Erythroblast (primary cell): ENCODE results near the gene FURIN.

Experiments
- DNase-seq, 2 experiments: peaks; one replicate each; lab custom pipeline; 2025; lab: John Stamatoyannopoulos, UW
- GATA1 ChIP-seq: IDR thresholded peaks from 2 replicates; pipeline ENCODE4 v1.6.1; 2011; ENCODE audit warnings: low read depth, mild to moderate bottlenecking, control low read depth, low read length, moderate library complexity
- POLR2A ChIP-seq: IDR thresholded peaks from 2 replicates; pipeline ENCODE4 v1.6.1; 2011; ENCODE audit warnings: mild to moderate bottlenecking, low read length

The FURIN gene

GRCh38 chr15:90859234-90860131, 8.9 kb upstream of the FURIN start:
- no peak for DNase-seq
- TF ChIP-seq GATA1: no peak
- TF ChIP-seq POLR2A: no peak

- DNase-seq: no peak
- TF ChIP-seq GATA1: no peak
- no peak for TF ChIP-seq POLR2A
Measured at GRCh38 chr15:90860450-90860849, 7.9 kb upstream of the FURIN start.

- no peak for TF ChIP-seq GATA1
- TF ChIP-seq POLR2A: no peak
- DNase-seq: no peak
Measured at GRCh38 chr15:90860942-90861675, 7.3 kb upstream of the FURIN start.

GRCh38 chr15:90862487-90862886, 5.9 kb upstream of the FURIN start:
- no peak for DNase-seq
- TF ChIP-seq POLR2A: no peak
- TF ChIP-seq GATA1: no peak

DNA sequence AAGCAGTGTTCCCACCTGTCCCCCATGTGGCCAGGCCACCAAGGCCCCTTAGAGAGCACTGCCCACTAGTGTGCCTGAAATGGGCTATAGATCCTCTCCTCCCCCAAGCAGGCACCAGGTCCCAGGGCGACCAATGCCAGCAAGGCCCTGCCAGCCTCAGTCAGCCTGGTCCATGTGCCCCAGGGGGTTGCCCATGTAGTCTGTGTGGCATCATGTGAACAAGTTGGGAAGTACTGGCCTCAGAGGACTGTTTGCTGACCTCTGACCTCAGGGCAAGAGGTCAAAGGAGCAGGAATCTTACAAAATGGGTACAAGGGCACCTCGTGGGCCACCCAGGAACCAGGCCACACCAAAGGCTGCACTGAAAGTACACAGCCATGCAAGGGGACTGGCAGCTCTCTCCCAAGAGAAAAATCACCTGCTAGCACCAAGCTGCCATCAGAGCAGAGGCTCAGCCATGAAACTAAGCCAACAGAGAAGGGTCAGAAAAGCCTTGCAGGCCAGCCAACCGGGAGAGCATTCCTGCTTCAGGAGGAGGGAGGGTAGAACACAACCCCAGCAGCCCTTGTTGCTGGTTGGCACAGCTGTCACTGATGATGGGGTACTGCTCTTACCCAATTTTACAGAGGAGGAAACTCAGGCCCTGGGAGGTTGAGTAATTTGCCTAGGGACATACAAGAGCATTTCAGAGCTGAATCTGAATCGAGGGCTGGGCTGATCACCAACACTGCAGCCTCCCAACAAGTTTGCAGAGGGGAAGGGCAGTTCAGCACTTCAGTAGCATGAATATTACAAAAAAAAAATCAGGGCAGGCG, 5.2 kb upstream of the FURIN start:
- DNase-seq: no peak
- TF ChIP-seq POLR2A (no peak), GATA1 (no peak)

DNA sequence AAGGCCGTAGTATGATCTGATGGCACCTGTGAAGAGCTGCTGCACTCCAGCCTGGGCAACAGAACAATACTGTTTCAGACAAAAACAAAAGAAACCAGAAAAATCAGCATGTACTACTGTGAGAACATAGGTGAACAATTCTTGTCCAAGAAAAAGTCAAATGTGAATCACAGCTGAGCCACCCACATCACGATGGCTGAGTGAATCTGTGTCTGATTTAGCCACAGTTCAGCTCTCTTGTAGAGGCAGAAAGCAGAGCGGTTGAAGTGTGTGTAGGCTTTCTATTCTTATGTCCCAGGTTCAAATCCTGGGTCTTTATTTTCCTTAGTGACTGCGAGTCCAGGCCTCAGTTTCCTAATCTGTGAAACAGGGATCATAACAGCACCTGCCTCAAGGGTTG, 4.4 kb upstream of the FURIN start:
- TF ChIP-seq POLR2A (no peak), GATA1 (no peak)
- no peak for DNase-seq

GRCh38 chr15:90864507-90864906, 3.9 kb upstream of the FURIN start:
- TF ChIP-seq POLR2A (no peak), GATA1 (no peak)
- no peak for DNase-seq

DNA sequence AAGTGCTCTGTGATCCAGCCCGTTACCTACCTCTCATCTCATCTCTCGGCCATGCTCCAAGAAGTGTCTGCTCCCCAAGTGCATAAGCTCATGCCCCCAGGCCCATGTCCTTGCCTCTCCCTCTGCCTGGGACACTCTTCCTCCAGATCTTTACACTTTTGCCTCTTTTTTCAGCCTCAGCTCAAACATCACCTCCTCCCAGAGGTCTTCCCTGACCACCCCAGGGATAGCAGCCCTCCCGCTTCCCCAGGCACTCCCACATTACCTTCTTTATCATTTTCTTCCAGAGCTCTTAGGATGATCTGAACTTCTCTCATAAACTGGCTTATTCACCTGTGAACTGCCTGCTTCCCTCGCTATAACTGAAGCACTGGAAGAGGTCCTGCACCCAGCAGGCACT, 2.7 kb upstream of the FURIN start:
- TF ChIP-seq POLR2A (no peak), GATA1 (no peak)
- DNase-seq: no peak

- no peak for DNase-seq
- TF ChIP-seq POLR2A (no peak), GATA1 (no peak)
Measured at GRCh38 chr15:90866161-90866715, 2.1 kb upstream of the FURIN start.

- TF ChIP-seq GATA1 (no peak), POLR2A (no peak)
- no peak for DNase-seq
Measured at GRCh38 chr15:90866800-90867199, 1.6 kb upstream of the FURIN start.

DNA sequence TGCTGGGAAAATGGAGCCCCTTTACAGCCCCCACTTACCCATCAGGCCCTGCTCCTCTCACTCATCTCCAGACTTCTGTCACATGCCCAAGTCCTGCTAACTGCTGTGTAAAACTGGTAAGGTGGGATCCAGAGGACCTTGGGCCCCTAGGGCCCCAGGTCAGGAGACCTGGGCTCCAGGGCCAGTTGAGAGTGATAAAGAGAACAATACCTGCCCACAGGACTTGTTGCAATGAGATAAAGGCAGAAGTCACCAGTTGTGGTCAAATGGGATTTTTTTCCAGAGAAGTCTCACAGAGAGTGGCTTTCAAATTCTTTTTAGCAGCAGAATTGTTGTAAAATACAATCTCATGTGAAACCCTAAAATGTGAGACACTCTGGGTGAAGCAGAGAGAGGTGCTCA, 753 bp downstream of the FURIN start:
- TF ChIP-seq GATA1: no peak
- no peak for TF ChIP-seq POLR2A
- peak; percentile 49 to 57 for DNase-seq

DNA sequence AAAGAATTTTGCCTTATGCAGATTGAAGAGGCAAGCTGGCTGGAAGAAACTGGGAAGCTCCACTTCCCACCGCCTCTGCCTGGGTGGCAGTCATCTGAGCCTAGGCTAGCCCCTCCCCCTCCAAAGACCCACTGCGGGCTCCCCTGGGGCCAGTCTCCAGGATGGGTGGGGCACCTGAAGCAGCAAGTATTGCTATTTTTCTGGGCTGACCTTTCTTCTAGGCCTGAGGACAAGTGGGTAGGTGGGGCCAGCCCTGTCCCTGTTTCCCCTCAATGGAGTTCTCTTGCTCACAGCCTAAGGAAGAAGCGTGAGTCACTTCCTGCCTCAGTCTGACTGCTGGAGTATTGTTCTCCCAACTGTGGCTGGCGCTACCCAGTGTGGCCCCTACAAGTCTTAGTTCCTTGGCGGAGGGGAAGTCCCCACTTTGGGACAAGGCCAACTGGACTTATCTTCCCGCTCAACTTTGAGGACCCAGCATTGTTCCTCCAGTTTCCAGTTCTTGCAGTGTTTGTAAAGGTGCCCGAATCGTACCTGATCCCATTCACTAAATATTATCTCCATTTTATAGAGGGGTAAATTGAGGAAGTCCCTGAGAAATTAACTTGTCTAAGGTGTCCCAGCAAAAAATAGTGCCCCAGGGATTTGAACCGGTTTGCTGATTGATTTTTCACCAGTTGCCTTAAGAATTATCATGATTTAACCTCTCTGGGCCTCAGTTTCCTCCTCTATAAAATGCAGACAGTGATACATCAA, 1.4 kb downstream of the FURIN start:
- peak; percentile 64 to 72 for DNase-seq

More for the DNA sequence above, 1.4 kb downstream of the FURIN start:
- peak; percentile 21 for TF ChIP-seq POLR2A
- TF ChIP-seq GATA1: no peak
